HepG2 (cell line): ENCODE data around the gene CRNKL1. TPM values are rescaled to one million over a fixed set of nuclear protein-coding genes. Genes with fewer than 3 reads are reported as not detected.

Experiments
- ATF7-NPFF ChIP-seq: sonication (generic); formaldehyde crosslinking; IDR thresholded peaks from 2 replicates; pipeline ENCODE4 v1.8.1; 2023; ENCODE audit warnings: mild to moderate bottlenecking, low read depth, missing genetic modification reagents, moderate library complexity
- FIP1L1 ChIP-seq: fragments of 200-400 bp; formaldehyde crosslinking; IDR thresholded peaks from 2 replicates; pipeline ENCODE4 v1.6.1; 2018; ENCODE audit warnings: low read depth, mild to moderate bottlenecking, low read length, moderate library complexity, borderline replicate concordance; ENCODE audit not compliant: insufficient read depth
- FOXJ3 ChIP-seq: sonication (generic); formaldehyde crosslinking; IDR thresholded peaks from 2 replicates; pipeline ENCODE4 v1.4.0; 2020; ENCODE audit warnings: missing genetic modification reagents, mild to moderate bottlenecking, borderline replicate concordance
- GPN1 ChIP-seq: sonication (generic); formaldehyde crosslinking; IDR thresholded peaks from 2 replicates; pipeline ENCODE4 v1.5.1; 2020; ENCODE audit warnings: missing genetic modification reagents, borderline replicate concordance
- HNRNPH1 ChIP-seq: fragments of 200-400 bp; formaldehyde crosslinking; optimal IDR thresholded peaks from 2 replicates; pipeline ENCODE3; 2017; ENCODE audit warnings: mild to moderate bottlenecking, low read depth, low read length
- HOXA5 ChIP-seq: sonication (generic); formaldehyde crosslinking; IDR thresholded peaks from 2 replicates; pipeline ENCODE4 v1.4.0; 2020; ENCODE audit warnings: missing genetic modification reagents
- KAT7 ChIP-seq: IDR thresholded peaks from 2 replicates; pipeline ENCODE4 v1.6.1; 2018; ENCODE audit warnings: borderline replicate concordance, missing compliant biosample characterization
- MEIS2 ChIP-seq: sonication (generic); formaldehyde crosslinking; IDR thresholded peaks from 2 replicates; pipeline ENCODE4 v1.9.0; 2021; ENCODE audit warnings: mild to moderate bottlenecking, missing genetic modification reagents
- MZF1 ChIP-seq: sonication (generic); formaldehyde crosslinking; IDR thresholded peaks from 2 replicates; pipeline ENCODE4 v1.8.1; 2023; ENCODE audit warnings: mild to moderate bottlenecking, missing genetic modification reagents, borderline replicate concordance
- PHB2 ChIP-seq: fragments of 450-650 bp; IDR thresholded peaks from 2 replicates; pipeline ENCODE4 v1.6.1; 2018; ENCODE audit not compliant: partially characterized antibody
- PHF21A ChIP-seq: sonication (generic); formaldehyde crosslinking; IDR thresholded peaks from 2 replicates; pipeline ENCODE4 v1.5.0; 2020; ENCODE audit warnings: mild to moderate bottlenecking, missing genetic modification reagents
- PTBP1 ChIP-seq: fragments of 200-400 bp; formaldehyde crosslinking; IDR thresholded peaks from 2 replicates; pipeline ENCODE4 v1.6.1; 2018; ENCODE audit warnings: low read length, low read depth; ENCODE audit not compliant: poor library complexity, severe bottlenecking
- RAD21 ChIP-seq: fragments of 450-650 bp; formaldehyde crosslinking; IDR thresholded peaks from 2 replicates; pipeline ENCODE4 v1.5.0; 2020; ENCODE audit warnings: mild to moderate bottlenecking
- RXRB ChIP-seq: IDR thresholded peaks from 2 replicates; pipeline ENCODE4 v1.6.1; 2016; ENCODE audit warnings: borderline replicate concordance, missing genetic modification reagents, missing compliant biosample characterization
- SETDB1 ChIP-seq: sonication (generic); formaldehyde crosslinking; IDR thresholded peaks from 2 replicates; pipeline ENCODE4 v1.5.1; 2020; ENCODE audit warnings: missing genetic modification reagents, mild to moderate bottlenecking, borderline replicate concordance
- SPEN ChIP-seq: sonication (generic); formaldehyde crosslinking; IDR thresholded peaks from 2 replicates; pipeline ENCODE4 v1.5.1; 2020; ENCODE audit warnings: low read depth, mild to moderate bottlenecking, missing genetic modification reagents
- STAT5B ChIP-seq: sonication (generic); formaldehyde crosslinking; IDR thresholded peaks from 2 replicates; pipeline ENCODE4 v1.4.0; 2020; ENCODE audit warnings: missing genetic modification reagents
- TMF1 ChIP-seq: sonication (generic); formaldehyde crosslinking; IDR thresholded peaks from 2 replicates; pipeline ENCODE4 v1.8.1; 2022; ENCODE audit warnings: low read depth, missing genetic modification reagents
- ZBTB10 ChIP-seq: sonication (generic); formaldehyde crosslinking; IDR thresholded peaks from 2 replicates; pipeline ENCODE4 v1.4.0; 2020; ENCODE audit warnings: missing genetic modification reagents, borderline replicate concordance
- ZEB1 ChIP-seq: IDR thresholded peaks from 2 replicates; pipeline ENCODE4 v1.6.1; 2012; ENCODE audit warnings: mild to moderate bottlenecking, low read depth, inconsistent platforms; ENCODE audit not compliant: insufficient replicate concordance
- ZNF383 ChIP-seq: sonication (generic); formaldehyde crosslinking; IDR thresholded peaks from 2 replicates; pipeline ENCODE4 v1.4.0; 2020; ENCODE audit warnings: missing genetic modification reagents, mild to moderate bottlenecking, borderline replicate concordance
- ZNF549 ChIP-seq: sonication (generic); formaldehyde crosslinking; IDR thresholded peaks from 2 replicates; pipeline ENCODE4 v1.5.0; 2020; ENCODE audit warnings: missing genetic modification reagents
- ZNF569 ChIP-seq: sonication (generic); formaldehyde crosslinking; IDR thresholded peaks from 2 replicates; pipeline ENCODE4 v1.5.0; 2020; ENCODE audit warnings: mild to moderate bottlenecking, missing genetic modification reagents, moderate library complexity, borderline replicate concordance
- ZNF605 ChIP-seq: sonication (generic); formaldehyde crosslinking; IDR thresholded peaks from 2 replicates; pipeline ENCODE4 v1.8.0; 2022; ENCODE audit warnings: mild to moderate bottlenecking, missing genetic modification reagents
- ZNF879 ChIP-seq: sonication (generic); formaldehyde crosslinking; IDR thresholded peaks from 2 replicates; pipeline ENCODE4 v1.8.1; 2023; ENCODE audit warnings: missing genetic modification reagents
- polyA plus RNA-seq, 8 experiments: library from polyadenylated mRNA; depleted of rRNA in 3 of 8; stranded (reverse) in 7 of 8; unstranded in 1 of 8; fragments of >200 nt; fragmentation: Illumina TruSeq in 4 of 8; extraction: Trizol in 4 of 8; gene quantifications; 2 replicates each; pipeline versions ENCODE4 v1.2.1 to v1.2.3, GENCODE V29; 2011 to 2016; ENCODE audit warnings: low read depth in 4 of 8, missing spikeins in 1 of 8, mixed read lengths in 1 of 8; ENCODE audit not compliant: insufficient read depth in 1 of 8
- total RNA-seq, 5 experiments: library from RNA; depleted of rRNA; stranded (reverse); fragments of >200 nt; fragmentation: Illumina TruSeq; extraction: Trizol; gene quantifications; 2 replicates each; pipeline ENCODE4 v1.2.3, GENCODE V29; 2016; ENCODE audit warnings: low read depth in 1 of 5

The CRNKL1 gene
- total and polyA plus RNA-seq, 2 of the 13 experiments (the other 11 are each of a cell fraction or from before 2014, with no cell fraction given) = 12.3 to 64.5 TPM

GRCh38 chr20:20010639-20011500 is 41.4 kb downstream of the CRNKL1 start (continued):
- TF ChIP-seq RXRB = peak; percentile 96
- TF ChIP-seq PHF21A (CRISPR knock-in tag) = no peak
- no peak for TF ChIP-seq MZF1 (CRISPR knock-in tag)
- no peak for TF ChIP-seq ZBTB10 (CRISPR knock-in tag)
- no peak for TF ChIP-seq STAT5B (CRISPR knock-in tag)
- TF ChIP-seq PHB2 = no peak
- peak; percentile 89 for TF ChIP-seq FOXJ3
- TF ChIP-seq SETDB1 (CRISPR knock-in tag) = no peak
- no peak for TF ChIP-seq HNRNPH1
- TF ChIP-seq PTBP1 = no peak
- TF ChIP-seq SPEN = no peak
- no peak for TF ChIP-seq ZNF879 (CRISPR knock-in tag)
- TF ChIP-seq ATF7-NPFF = no peak
- no peak for TF ChIP-seq ZNF383 (CRISPR knock-in tag)
- no peak for TF ChIP-seq ZEB1
- no peak for TF ChIP-seq RAD21
- TF ChIP-seq KAT7 (CRISPR knock-in tag) = no peak; the same call in 1 of the 2 replicates
- TF ChIP-seq HOXA5 (CRISPR knock-in tag) = peak; percentile 98
- no peak for TF ChIP-seq ZNF605 (CRISPR knock-in tag)
- peak; percentile 98 for TF ChIP-seq MEIS2 (CRISPR knock-in tag)
- TF ChIP-seq FIP1L1 = no peak
- no peak for TF ChIP-seq GPN1 (CRISPR knock-in tag)
- TF ChIP-seq ZNF569 (CRISPR knock-in tag) = no peak
- no peak for TF ChIP-seq ZNF549 (CRISPR knock-in tag)
- TF ChIP-seq TMF1 (CRISPR knock-in tag) = no peak
